Cardiac muscle cell (in vitro differentiated cells and primary cell): ENCODE results near the gene RAD18. TPM values are rescaled to one million over a fixed set of nuclear protein-coding genes. Genes with fewer than 3 reads are reported as not detected.

Experiments
- DNase-seq, 2 donors: peaks; one replicate each; pipeline versions ENCODE4 v3.0.0 to v3.0.0-alpha.2; 2010 to 2017; ENCODE audit warnings: low read depth in 1 of 2, low spot score in 1 of 2
- H3K27ac ChIP-seq: fragments of 200-600 bp; sonication (generic); 2 replicates; pipeline ENCODE4 v1.5.1; 2016
- H3K27me3 ChIP-seq: fragments of 200-600 bp; sonication (generic); 2 replicates; pipeline ENCODE4 v1.6.0; 2016; ENCODE audit warnings: control low read depth
- H3K36me3 ChIP-seq: fragments of 200-600 bp; sonication (generic); 2 replicates; pipeline ENCODE4 v1.5.1; 2016; ENCODE audit warnings: control low read depth
- H3K4me1 ChIP-seq: fragments of 200-600 bp; sonication (generic); 2 replicates; pipeline ENCODE4 v1.8.1; 2017; ENCODE audit warnings: low read depth, mild to moderate bottlenecking, mixed run types
- H3K4me3 ChIP-seq: fragments of 200-600 bp; sonication (generic); 2 replicates; pipeline ENCODE4 v1.5.1; 2016; ENCODE audit warnings: mild to moderate bottlenecking
- H3K9me3 ChIP-seq: fragments of 200-600 bp; sonication (generic); 2 replicates; pipeline ENCODE4 v1.5.1; 2017; ENCODE audit warnings: low read depth, mild to moderate bottlenecking, control low read depth
- polyA plus RNA-seq: library from polyadenylated mRNA; unstranded; fragments of >200 nt; fragmentation: Nextera tagmentation; extraction: Ambion mirVana; gene quantifications from 2 replicates; pipeline ENCODE4 v1.2.1, GENCODE V29; 2016
- total RNA-seq: library from RNA; depleted of rRNA; stranded (reverse); fragments of >200 nt; gene quantifications from 2 replicates; pipeline ENCODE4 v1.2.3, GENCODE V29; 2016
- TF ChIP-seq, protein P1 (sequence below): IDR thresholded peaks from 2 replicates; pipeline ENCODE4 v1.5.1; 2012; ENCODE audit warnings: low read depth, mild to moderate bottlenecking, low read length

The RAD18 gene
- total and polyA plus RNA-seq, 2 experiments from 2014 or later = 5.9 to 7.8 TPM

DNA sequence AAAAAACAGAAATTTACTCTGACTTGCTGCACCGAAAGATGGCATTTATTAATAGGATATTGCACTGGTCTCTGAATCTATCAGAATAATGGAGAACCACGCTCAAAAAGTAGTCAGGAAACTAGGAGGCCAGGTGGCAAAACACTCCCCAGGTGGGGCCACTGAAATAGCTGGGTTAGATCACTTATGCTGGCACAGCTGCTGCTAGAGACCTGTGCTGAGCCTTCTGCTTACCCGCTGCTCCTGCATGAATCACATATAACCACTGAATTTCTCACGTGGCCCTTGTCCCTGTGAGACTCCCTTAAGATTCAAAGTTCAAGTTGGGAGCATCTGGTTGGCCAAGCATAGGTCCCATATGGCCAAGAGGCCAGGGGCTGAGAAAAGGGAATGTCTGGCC, 127.9 kb downstream of the RAD18 start:
- Histone ChIP-seq H3K27me3 (no peaks in the 10 kb centered on the region), H3K4me1 (no peaks in the 10 kb centered on the region), H3K4me3 (no peak overlapping the region), H3K36me3 (no peaks in the 10 kb centered on the region), H3K9me3 (no peaks in the 10 kb centered on the region), H3K27ac (no peak overlapping the region)
- no peak for DNase-seq
- TF ChIP-seq, protein P1, sequence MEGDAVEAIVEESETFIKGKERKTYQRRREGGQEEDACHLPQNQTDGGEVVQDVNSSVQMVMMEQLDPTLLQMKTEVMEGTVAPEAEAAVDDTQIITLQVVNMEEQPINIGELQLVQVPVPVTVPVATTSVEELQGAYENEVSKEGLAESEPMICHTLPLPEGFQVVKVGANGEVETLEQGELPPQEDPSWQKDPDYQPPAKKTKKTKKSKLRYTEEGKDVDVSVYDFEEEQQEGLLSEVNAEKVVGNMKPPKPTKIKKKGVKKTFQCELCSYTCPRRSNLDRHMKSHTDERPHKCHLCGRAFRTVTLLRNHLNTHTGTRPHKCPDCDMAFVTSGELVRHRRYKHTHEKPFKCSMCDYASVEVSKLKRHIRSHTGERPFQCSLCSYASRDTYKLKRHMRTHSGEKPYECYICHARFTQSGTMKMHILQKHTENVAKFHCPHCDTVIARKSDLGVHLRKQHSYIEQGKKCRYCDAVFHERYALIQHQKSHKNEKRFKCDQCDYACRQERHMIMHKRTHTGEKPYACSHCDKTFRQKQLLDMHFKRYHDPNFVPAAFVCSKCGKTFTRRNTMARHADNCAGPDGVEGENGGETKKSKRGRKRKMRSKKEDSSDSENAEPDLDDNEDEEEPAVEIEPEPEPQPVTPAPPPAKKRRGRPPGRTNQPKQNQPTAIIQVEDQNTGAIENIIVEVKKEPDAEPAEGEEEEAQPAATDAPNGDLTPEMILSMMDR = no peak

DNA sequence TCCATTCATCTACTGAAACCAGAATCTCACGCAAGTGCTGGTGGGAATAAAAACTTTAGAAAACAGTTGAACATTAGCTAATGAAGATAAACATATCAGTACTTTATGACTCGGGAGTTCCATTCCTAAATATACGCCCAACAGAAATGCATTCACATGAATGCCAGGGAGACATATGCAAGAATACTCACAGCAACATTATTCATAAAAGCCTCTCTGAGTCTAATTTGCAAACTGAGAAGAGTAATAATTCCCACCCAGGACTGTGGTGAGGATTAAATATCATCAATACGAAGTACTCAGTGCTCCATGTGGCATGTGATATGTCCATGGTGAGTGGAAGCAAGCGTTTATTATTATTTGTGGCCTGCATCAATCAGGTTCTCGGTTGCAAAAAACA, 128.3 kb downstream of the RAD18 start:
- H3K4me1 ChIP-seq = no peaks in the 10 kb centered on the region
- TF ChIP-seq, protein P1 = no peak
- H3K4me3 ChIP-seq = no peak overlapping the region
- H3K27ac ChIP-seq = no peak overlapping the region
- no peak for DNase-seq
- no peaks in the 10 kb centered on the region for H3K27me3 ChIP-seq
- no peaks in the 10 kb centered on the region for H3K9me3 ChIP-seq
- no peaks in the 10 kb centered on the region for H3K36me3 ChIP-seq

DNA sequence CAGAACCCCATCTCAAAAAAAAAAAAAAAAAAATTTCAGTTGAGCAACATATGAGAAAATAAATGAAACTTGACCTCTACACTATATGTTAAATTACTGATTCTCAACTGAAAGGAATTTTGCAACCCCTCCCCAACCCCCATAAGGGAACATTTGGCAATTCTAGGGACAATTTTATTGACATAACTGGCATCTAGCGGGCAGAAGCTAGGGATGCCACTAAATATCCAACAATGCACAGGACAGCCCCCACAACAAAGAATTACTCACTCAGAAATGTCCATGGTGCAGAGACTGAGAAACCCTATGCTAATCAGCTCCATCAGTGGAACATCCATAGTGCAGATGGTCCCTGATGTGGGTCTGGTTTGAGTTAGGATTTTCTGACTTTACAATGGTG, 135.6 kb downstream of the RAD18 start:
- Histone ChIP-seq H3K4me1 (no peaks in the 10 kb centered on the region), H3K27ac (no peak overlapping the region), H3K9me3 (no peaks in the 10 kb centered on the region), H3K36me3 (no peaks in the 10 kb centered on the region), H3K4me3 (no peak overlapping the region), H3K27me3 (no peaks in the 10 kb centered on the region)
- TF ChIP-seq, protein P1 = no peak
- DNase-seq = no peak

Other genes with a start within 250 kb of the RAD18 start
- gene CAV3, start 229.7 kb downstream of the RAD18 start, total RNA-seq = 0.09 and 0.67 TPM in 2 replicates
- 0.39 and 0.77 TPM in 2 replicates for gene CAV3, start 229.7 kb downstream of the RAD18 start, polyA plus RNA-seq
- gene OXTR, start 193.9 kb downstream of the RAD18 start, total RNA-seq = 0.49 and 1.9 TPM in 2 replicates
- gene OXTR, start 193.9 kb downstream of the RAD18 start, polyA plus RNA-seq = 0.64 and 0.75 TPM in 2 replicates